IPS DF 6.9 (cell line): ENCODE results near the gene RBM41.
"Not testable (repeated sequence)": the region's sequence is repeated elsewhere in the genome, so short reads cannot be mapped to it uniquely, and the experiment has no call there.

Experiments
- DNase-seq: peaks from one replicate; pipeline ENCODE4 v3.0.0-alpha.2; 2013; ENCODE audit warnings: low read depth, low spot score
- H3K27ac ChIP-seq: one replicate; pipeline ENCODE4 v1.5.1; 2013; ENCODE audit warnings: low read length, control low read depth
- H3K27me3 ChIP-seq: 2 replicates; pipeline ENCODE4 v1.6.1; 2013; ENCODE audit warnings: mild to moderate bottlenecking, low read length; ENCODE audit not compliant: control insufficient read depth, insufficient read depth
- H3K36me3 ChIP-seq: 2 replicates; pipeline ENCODE4 v1.6.1; 2013; ENCODE audit warnings: low read length; ENCODE audit not compliant: control insufficient read depth, insufficient read depth
- H3K4me1 ChIP-seq: 2 replicates; pipeline ENCODE4 v1.6.1; 2013; ENCODE audit warnings: low read length; ENCODE audit not compliant: control insufficient read depth, insufficient read depth
- H3K4me3 ChIP-seq: 2 replicates; pipeline ENCODE4 v1.5.1; 2013; ENCODE audit warnings: mild to moderate bottlenecking, low read length
- H3K9me3 ChIP-seq: 2 replicates; pipeline ENCODE4 v1.6.1; 2013; ENCODE audit warnings: low read length, inconsistent platforms; ENCODE audit not compliant: control insufficient read depth, insufficient read depth
- WGBS: extraction: QIAGEN DNeasy Blood & Tissue Kit; methylation state at CpG from one replicate; pipeline ENCODE4 v1.1.7; 2013; ENCODE audit warnings: mixed read lengths, missing lambda C conversion rate; ENCODE audit not compliant: insufficient read length, insufficient coverage; 5-methylcytosine and 5-hydroxymethylcytosine counted together

The RBM41 gene

GRCh38 chrX:107118322-107119147 is at the start of gene RBM41:
RBM41 (minus strand) TSS chrX:107118822; CDS start chrX:107118773, 49 bp downstream.
- Histone ChIP-seq H3K27me3 (no peaks in the 10 kb centered on the region), H3K27ac (no peak within 1 kb of the TSS), H3K4me3 (peak within 1 kb of the TSS; percentile 74; the same call in 1 of the 2 replicates), H3K9me3 (no peaks in the 10 kb centered on the region), H3K36me3 (peaks cover 3% of the 10 kb centered on the region; the same call in 1 of the 2 replicates), H3K4me1 (no peaks in the 10 kb centered on the region)
- DNase-seq: peak; percentile 13
- WGBS: no CpG with 5 or more reads among the region's 37 CpGs

- no peak for DNase-seq
- no peaks in the 10 kb centered on the region for H3K4me1 ChIP-seq
- no peak overlapping the region for H3K4me3 ChIP-seq
- H3K27me3 ChIP-seq: no peaks in the 10 kb centered on the region
- no peak overlapping the region for H3K27ac ChIP-seq
- H3K36me3 ChIP-seq: no peaks in the 10 kb centered on the region
- H3K9me3 ChIP-seq: no peaks in the 10 kb centered on the region
Measured at GRCh38 chrX:107168257-107168656, 49.6 kb upstream of the RBM41 start.

- Histone ChIP-seq H3K4me1 (no peaks in the 10 kb centered on the region), H3K9me3 (no peaks in the 10 kb centered on the region), H3K27ac (no peak overlapping the region), H3K27me3 (no peaks in the 10 kb centered on the region), H3K36me3 (no peaks in the 10 kb centered on the region), H3K4me3 (no peak overlapping the region)
- no peak for DNase-seq
- WGBS: no CpG with 5 or more reads among the region's 3 CpGs
Measured at GRCh38 chrX:107167163-107167921, 48.7 kb upstream of the RBM41 start.

GRCh38 chrX:107157618-107158017 is 39.0 kb upstream of the RBM41 start:
- H3K27ac ChIP-seq, H3K9me3 ChIP-seq, H3K4me1 ChIP-seq, H3K36me3 ChIP-seq, H3K27me3 ChIP-seq, H3K4me3 ChIP-seq, DNase-seq: not testable (repeated sequence)
- no CpG with 5 or more reads among the region's 4 CpGs for WGBS

DNA sequence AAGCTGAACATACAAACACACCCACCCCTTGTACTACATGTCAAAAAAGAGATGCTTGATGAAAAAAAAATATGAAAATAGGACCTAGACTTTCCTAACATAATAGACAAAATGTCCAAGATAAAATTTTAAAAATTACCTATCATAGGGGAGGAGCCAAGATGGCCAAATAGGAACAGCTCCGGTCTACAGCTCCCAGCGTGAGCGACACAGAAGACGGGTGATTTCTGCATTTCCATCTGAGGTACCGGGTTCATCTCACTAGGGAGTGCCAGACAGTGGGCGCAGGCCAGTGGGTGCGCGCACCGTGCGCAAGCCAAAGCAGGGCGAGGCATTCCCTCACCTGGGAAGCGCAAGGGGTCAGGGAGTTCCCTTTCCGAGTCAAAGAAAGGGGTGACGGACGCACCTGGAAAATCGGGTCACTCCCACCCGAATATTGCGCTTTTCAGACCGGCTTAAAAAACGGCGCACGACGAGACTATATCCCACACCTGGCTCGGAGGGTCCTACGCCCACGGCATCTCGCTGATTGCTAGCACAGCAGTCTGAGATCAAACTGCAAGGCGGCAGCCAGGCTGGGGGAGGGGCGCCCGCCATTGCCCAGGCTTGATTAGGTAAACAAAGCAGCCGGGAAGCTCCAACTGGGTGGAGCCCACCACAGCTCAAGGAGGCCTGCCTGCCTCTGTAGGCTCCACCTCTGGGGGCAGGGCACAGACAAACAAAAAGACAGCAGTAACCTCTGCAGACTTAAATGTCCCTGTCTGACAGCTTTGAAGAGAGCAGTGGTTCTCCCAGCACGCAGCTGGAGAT is 37.2 kb upstream of the RBM41 start:
- no CpG with 5 or more reads among the region's 32 CpGs for WGBS
- H3K36me3 ChIP-seq, H3K4me1 ChIP-seq, H3K27ac ChIP-seq, H3K9me3 ChIP-seq, DNase-seq, H3K27me3 ChIP-seq: not testable (repeated sequence)
- peak overlapping the region; percentile 24; the same call in 1 of the 2 replicates for H3K4me3 ChIP-seq

DNA sequence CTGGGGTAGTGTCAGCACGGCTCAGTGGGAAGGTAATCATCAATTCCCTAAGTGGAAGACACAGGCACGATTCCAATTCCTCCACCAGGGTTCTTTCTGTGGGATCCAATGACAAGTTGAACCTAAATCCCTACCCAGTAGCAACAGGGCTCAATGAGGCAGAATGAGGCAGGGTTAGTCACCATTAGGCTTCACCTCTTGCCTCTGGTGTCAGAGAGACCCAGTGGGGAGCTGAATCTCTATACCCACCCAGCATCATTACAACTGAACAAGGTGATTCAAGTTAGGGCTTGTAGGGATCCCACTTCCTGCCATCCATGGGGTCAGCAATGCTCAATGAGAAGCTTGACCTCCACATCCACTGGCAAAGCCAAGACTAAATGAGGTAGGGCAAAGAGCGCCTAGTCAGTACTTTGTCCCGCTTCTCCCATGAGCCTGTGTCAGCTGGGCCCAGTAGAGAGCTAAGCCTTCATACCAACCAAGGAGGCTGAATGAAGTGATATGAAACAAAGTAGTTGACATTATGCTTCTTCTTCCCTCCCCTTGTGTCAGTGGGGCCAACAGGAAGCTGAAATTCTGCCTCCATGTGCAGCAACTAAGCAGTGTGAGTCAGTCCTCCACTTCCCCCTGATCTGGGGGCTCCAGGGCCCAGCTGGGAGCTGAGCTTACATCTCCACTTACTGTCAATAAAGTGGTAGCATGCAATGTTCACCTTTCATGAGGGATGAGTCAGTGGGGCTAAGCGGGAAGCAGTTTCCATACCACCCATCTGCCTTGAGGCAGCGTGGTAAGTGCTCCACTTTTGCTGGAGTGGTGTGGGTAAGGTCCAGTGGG is 36.4 kb upstream of the RBM41 start:
- no peaks in the 10 kb centered on the region for H3K27me3 ChIP-seq
- no peaks in the 10 kb centered on the region for H3K9me3 ChIP-seq
- no peak overlapping the region for H3K27ac ChIP-seq
- DNase-seq: no peak
- H3K4me3 ChIP-seq: no peak overlapping the region; the same call in 1 of the 2 replicates
- WGBS: no CpG with 5 or more reads among the region's 6 CpGs
- peaks cover 4% of the 10 kb centered on the region; the same call in 1 of the 2 replicates for H3K4me1 ChIP-seq
- H3K36me3 ChIP-seq: no peaks in the 10 kb centered on the region

DNA sequence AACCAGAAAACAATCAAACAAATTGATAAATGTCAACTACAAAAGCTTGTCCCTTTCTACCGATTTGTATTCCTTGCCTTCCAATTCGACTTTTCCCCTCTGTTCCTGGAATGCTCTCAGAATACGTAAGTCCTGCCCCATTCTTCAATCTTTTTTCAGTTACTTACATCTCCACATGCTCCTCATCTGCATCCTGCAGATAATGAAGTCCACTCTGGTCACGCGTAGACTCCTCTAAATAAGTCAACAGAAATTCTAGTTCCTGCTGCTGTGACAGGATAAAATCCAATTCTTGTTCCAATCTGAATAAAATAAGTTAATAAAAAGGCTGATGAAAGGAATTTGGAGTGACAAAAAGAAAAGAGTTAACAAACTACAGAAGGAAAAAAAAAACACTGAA is 34.4 kb upstream of the RBM41 start:
- WGBS: no CpG with 5 or more reads among the region's 5 CpGs
- Histone ChIP-seq H3K36me3 (no peaks in the 10 kb centered on the region), H3K4me3 (no peak overlapping the region), H3K4me1 (peaks cover 4% of the 10 kb centered on the region; the same call in 1 of the 2 replicates), H3K9me3 (no peaks in the 10 kb centered on the region), H3K27me3 (no peaks in the 10 kb centered on the region), H3K27ac (no peak overlapping the region)
- DNase-seq: no peak

DNA sequence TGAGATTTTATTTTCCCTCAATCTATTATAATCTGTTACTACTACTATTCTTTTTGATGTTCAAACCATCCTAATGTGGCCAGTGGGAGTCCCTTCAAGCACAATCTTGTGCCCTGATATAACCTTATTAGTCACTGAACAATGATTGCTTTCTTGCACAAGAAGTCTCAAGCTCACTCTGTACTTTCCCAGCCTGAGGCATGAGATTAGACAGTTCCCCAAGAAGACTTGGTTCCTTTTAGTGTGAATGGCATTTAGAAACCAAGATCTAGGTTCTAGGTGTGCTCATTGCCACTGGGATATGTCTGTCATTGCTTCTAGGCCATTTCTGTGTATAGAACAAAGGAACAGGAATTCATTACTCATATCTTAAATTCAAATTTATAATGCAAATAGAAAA is 28.0 kb upstream of the RBM41 start:
- no peak overlapping the region for H3K27ac ChIP-seq
- H3K4me1 ChIP-seq: no peaks in the 10 kb centered on the region
- DNase-seq: no peak
- H3K27me3 ChIP-seq: no peaks in the 10 kb centered on the region
- no peak overlapping the region for H3K4me3 ChIP-seq
- no peaks in the 10 kb centered on the region for H3K9me3 ChIP-seq
- H3K36me3 ChIP-seq: no peaks in the 10 kb centered on the region

- Histone ChIP-seq H3K9me3 (no peaks in the 10 kb centered on the region), H3K27me3 (no peaks in the 10 kb centered on the region), H3K27ac (no peak overlapping the region), H3K4me3 (no peak overlapping the region), H3K4me1 (no peaks in the 10 kb centered on the region), H3K36me3 (no peaks in the 10 kb centered on the region)
- DNase-seq: no peak
- no CpG with 5 or more reads among the region's 1 CpG for WGBS
Measured at GRCh38 chrX:107135965-107136307, 17.3 kb upstream of the RBM41 start.
